Measurements from ENCODE around the gene LRRC75B.

GRCh38 chr22:24565077-24565476, 27.8 kb downstream of the LRRC75B start:
- TF ChIP-seq EZH2 (IDR thresholded peaks at IDR 0.05; ENCODE audit: insufficient read depth, poor library complexity, severe bottlenecking): no peak
- TF ChIP-seq EZH2phosphoT487 (IDR thresholded peaks at IDR 0.05; ENCODE audit: insufficient read depth, low read depth): no peak
